Measurements from ENCODE around the gene DCTN4. TPM values are rescaled to one million over a fixed set of nuclear protein-coding genes. Genes with fewer than 3 reads are reported as not detected.
A peak's percentile ranks its signal among the peaks of the same experiment; 100 is the strongest.
"Not testable (repeated sequence)": the region's sequence is repeated elsewhere in the genome, so short reads cannot be mapped to it uniquely, and the experiment has no call there.

Gene DCTN4
- total RNA-seq, 1 donor from 2014 or later, result 92.1 TPM

GRCh38 chr5:150757087-150757649 is 1.6 kb downstream of the DCTN4 start:
- no peaks in the 10 kb centered on the region for H3K27me3 Mint-ChIP-seq (ENCODE audit: unreplicated experiment)
- DNase-seq, result no peak
- no peak for TF ChIP-seq CTCF (IDR thresholded peaks at IDR 0.05; ENCODE audit: partially characterized antibody, unreplicated experiment)
- H3K36me3 Mint-ChIP-seq (ENCODE audit: unreplicated experiment), result no peaks in the 10 kb centered on the region
- peak overlapping the region; percentile 79 for H3K4me3 Mint-ChIP-seq (ENCODE audit: unreplicated experiment)
- peak overlapping the region; percentile 18 for H3K27ac Mint-ChIP-seq (ENCODE audit: unreplicated experiment)
- peaks cover 4% of the 10 kb centered on the region for H3K4me1 Mint-ChIP-seq (ENCODE audit: low read depth, unreplicated experiment)
- no peaks in the 10 kb centered on the region for H3K9me3 Mint-ChIP-seq (ENCODE audit: unreplicated experiment)

- no peaks in the 10 kb centered on the region for H3K9me3 Mint-ChIP-seq (ENCODE audit: unreplicated experiment)
- no peaks in the 10 kb centered on the region for H3K36me3 Mint-ChIP-seq (ENCODE audit: unreplicated experiment)
- no peak for DNase-seq
- no peak overlapping the region for H3K4me3 Mint-ChIP-seq (ENCODE audit: unreplicated experiment)
- no peak overlapping the region for H3K27ac Mint-ChIP-seq (ENCODE audit: unreplicated experiment)
- no peaks in the 10 kb centered on the region for H3K27me3 Mint-ChIP-seq (ENCODE audit: unreplicated experiment)
- H3K4me1 Mint-ChIP-seq (ENCODE audit: low read depth, unreplicated experiment), result peaks cover 4% of the 10 kb centered on the region
- no peak for TF ChIP-seq CTCF (IDR thresholded peaks at IDR 0.05; ENCODE audit: partially characterized antibody, unreplicated experiment)
These were observed 5.0 kb downstream of the DCTN4 start for GRCh38 chr5:150753863-150754262.

GRCh38 chr5:150753463-150753862 is 5.4 kb downstream of the DCTN4 start:
- H3K27me3 Mint-ChIP-seq (ENCODE audit: unreplicated experiment), result no peaks in the 10 kb centered on the region
- no peaks in the 10 kb centered on the region for H3K9me3 Mint-ChIP-seq (ENCODE audit: unreplicated experiment)
- no peak for DNase-seq
- H3K4me1 Mint-ChIP-seq (ENCODE audit: low read depth, unreplicated experiment), result peaks cover 4% of the 10 kb centered on the region
- H3K27ac Mint-ChIP-seq (ENCODE audit: unreplicated experiment), result peak overlapping the region; percentile 67
- no peaks in the 10 kb centered on the region for H3K36me3 Mint-ChIP-seq (ENCODE audit: unreplicated experiment)
- no peak for TF ChIP-seq CTCF (IDR thresholded peaks at IDR 0.05; ENCODE audit: partially characterized antibody, unreplicated experiment)
- H3K4me3 Mint-ChIP-seq (ENCODE audit: unreplicated experiment), result no peak overlapping the region

- H3K4me3 Mint-ChIP-seq (ENCODE audit: unreplicated experiment), result no peak overlapping the region
- no peaks in the 10 kb centered on the region for H3K4me1 Mint-ChIP-seq (ENCODE audit: low read depth, unreplicated experiment)
- H3K27me3 Mint-ChIP-seq (ENCODE audit: unreplicated experiment), result no peaks in the 10 kb centered on the region
- DNase-seq, result no peak
- H3K36me3 Mint-ChIP-seq (ENCODE audit: unreplicated experiment), result no peaks in the 10 kb centered on the region
- TF ChIP-seq CTCF (IDR thresholded peaks at IDR 0.05; ENCODE audit: partially characterized antibody, unreplicated experiment), result no peak
- H3K9me3 Mint-ChIP-seq (ENCODE audit: unreplicated experiment), result no peaks in the 10 kb centered on the region
- H3K27ac Mint-ChIP-seq (ENCODE audit: unreplicated experiment), result no peak overlapping the region
These were observed 7.5 kb downstream of the DCTN4 start for GRCh38 chr5:150751096-150751891.

GRCh38 chr5:150750469-150750868 is 8.3 kb downstream of the DCTN4 start:
- Mint-ChIP-seq H3K9me3 (ENCODE audit: unreplicated experiment) (no peaks in the 10 kb centered on the region), H3K4me1 (ENCODE audit: low read depth, unreplicated experiment) (no peaks in the 10 kb centered on the region), H3K27me3 (ENCODE audit: unreplicated experiment) (no peaks in the 10 kb centered on the region), H3K27ac (ENCODE audit: unreplicated experiment) (no peak overlapping the region), H3K36me3 (ENCODE audit: unreplicated experiment) (peaks cover under 1% of the 10 kb centered on the region), H3K4me3 (ENCODE audit: unreplicated experiment) (no peak overlapping the region)
- no peak for DNase-seq
- no peak for TF ChIP-seq CTCF (IDR thresholded peaks at IDR 0.05; ENCODE audit: partially characterized antibody, unreplicated experiment)

- H3K4me3 Mint-ChIP-seq (ENCODE audit: unreplicated experiment); H3K4me1 Mint-ChIP-seq (ENCODE audit: low read depth, unreplicated experiment); H3K27me3 Mint-ChIP-seq (ENCODE audit: unreplicated experiment); DNase-seq; H3K9me3 Mint-ChIP-seq (ENCODE audit: unreplicated experiment); H3K27ac Mint-ChIP-seq (ENCODE audit: unreplicated experiment): not testable (repeated sequence)
- peaks cover 19% of the 10 kb centered on the region for H3K36me3 Mint-ChIP-seq (ENCODE audit: unreplicated experiment)
These were observed 15.7 kb downstream of the DCTN4 start for GRCh38 chr5:150743142-150743488.

GRCh38 chr5:150742455-150743141 is 16.2 kb downstream of the DCTN4 start:
- not testable (repeated sequence) for DNase-seq; H3K27me3 Mint-ChIP-seq (ENCODE audit: unreplicated experiment); H3K4me3 Mint-ChIP-seq (ENCODE audit: unreplicated experiment); H3K9me3 Mint-ChIP-seq (ENCODE audit: unreplicated experiment); H3K4me1 Mint-ChIP-seq (ENCODE audit: low read depth, unreplicated experiment); H3K27ac Mint-ChIP-seq (ENCODE audit: unreplicated experiment)
- peaks cover 19% of the 10 kb centered on the region for H3K36me3 Mint-ChIP-seq (ENCODE audit: unreplicated experiment)

Data from glutamatergic neuron (in vitro differentiated cells).